OCI-LY3 (cell line): ENCODE results near the gene TAOK2.
"Not testable (repeated sequence)": the region's sequence is repeated elsewhere in the genome, so short reads cannot be mapped to it uniquely, and the experiment has no call there.

Experiments
- H2AFZ ChIP-seq: fragments of 200-600, 300-600 bp; shearing (Covaris generic); 2 replicates; pipeline ENCODE4 v1.6.0; 2014; ENCODE audit warnings: antibody characterized with exemption, low read depth, low read length
- H3K27ac ChIP-seq: fragments of 200-600, 300-600 bp; sonication (generic); 2 replicates; pipeline ENCODE4 v1.5.1; 2014; ENCODE audit warnings: mild to moderate bottlenecking, low read length, moderate library complexity, mixed read lengths
- H3K27me3 ChIP-seq: fragments of 200-600, 300-600 bp; sonication (generic); 2 replicates; pipeline ENCODE4 v1.6.1; 2014; ENCODE audit warnings: low read depth, low read length, mixed read lengths
- H3K36me3 ChIP-seq: fragments of 200-600, 300-600 bp; sonication (generic); replicated peaks from 2 replicates; pipeline ENCODE3; 2014; ENCODE audit warnings: low read depth, low read length, mixed read lengths
- H3K4me1 ChIP-seq: fragments of 300-600, 200-600 bp; sonication (generic); 2 replicates; pipeline ENCODE4 v1.6.1; 2014; ENCODE audit warnings: low read length, mixed read lengths
- H3K4me2 ChIP-seq: fragments of 200-600, 300-600 bp; sonication (generic); 2 replicates; pipeline ENCODE4 v1.6.1; 2014; ENCODE audit warnings: low read length, mixed read lengths
- H3K4me3 ChIP-seq: fragments of 300-600, 200-600 bp; sonication (generic); 2 replicates; pipeline ENCODE4 v1.5.1; 2014; ENCODE audit warnings: antibody characterized with exemption, mild to moderate bottlenecking, low read length, moderate library complexity
- H3K79me2 ChIP-seq: fragments of 300-600, 200-600 bp; shearing (Covaris generic); 2 replicates; pipeline ENCODE4 v1.6.1; 2014; ENCODE audit warnings: mild to moderate bottlenecking, low read length, mixed read lengths
- H3K9ac ChIP-seq: fragments of 300-600, 200-600 bp; shearing (Covaris generic); 2 replicates; pipeline ENCODE4 v1.6.0; 2014; ENCODE audit warnings: mild to moderate bottlenecking, low read length, moderate library complexity
- H3K9me3 ChIP-seq: fragments of 200-600, 300-600 bp; shearing (Covaris generic); 2 replicates; pipeline ENCODE4 v1.6.1; 2014; ENCODE audit warnings: low read length, mixed read lengths; ENCODE audit not compliant: insufficient read depth
- H4K20me1 ChIP-seq: fragments of 200-600, 300-600 bp; sonication (generic); 2 replicates; pipeline ENCODE4 v1.6.1; 2016; ENCODE audit warnings: low read length, mixed read lengths; ENCODE audit not compliant: insufficient read depth
- CTCF ChIP-seq: fragments of 200-600, 300-600 bp; sonication (generic); IDR thresholded peaks from 2 replicates; pipeline ENCODE4 v1.5.1; 2014; ENCODE audit warnings: antibody characterized with exemption, low read length, low read depth
- EZH2phosphoT487 ChIP-seq: fragments of 200-600 bp; shearing (Covaris generic); IDR thresholded peaks from 2 replicates; pipeline ENCODE4 v1.6.1; 2018; ENCODE audit warnings: antibody characterized with exemption, mixed run types, low read depth

The TAOK2 gene

GRCh38 chr16:30016555-30017276 lies 43.0 kb downstream of the TAOK2 start:
- no peak for TF ChIP-seq EZH2phosphoT487
- no peak for TF ChIP-seq CTCF

GRCh38 chr16:30017277-30017656 lies 43.6 kb downstream of the TAOK2 start:
- no peak overlapping the region for H3K4me3 ChIP-seq
- peaks cover 17% of the 10 kb centered on the region for H3K4me1 ChIP-seq
- TF ChIP-seq EZH2phosphoT487 (no peak), CTCF (no peak)
- no peak overlapping the region for H2AFZ ChIP-seq
- no peaks in the 10 kb centered on the region for H4K20me1 ChIP-seq
- no peak overlapping the region for H3K4me2 ChIP-seq
- H3K9ac ChIP-seq: no peak overlapping the region
- no peak overlapping the region for H3K27ac ChIP-seq
- H3K9me3 ChIP-seq: no peaks in the 10 kb centered on the region
- H3K27me3 ChIP-seq: peaks cover 4% of the 10 kb centered on the region; the same call in 1 of the 2 replicates
- H3K36me3 ChIP-seq: no peaks in the 10 kb centered on the region
- H3K79me2 ChIP-seq: no peaks in the 10 kb centered on the region

More at GRCh38 chr16:30016555-30017276, 43.0 kb downstream of the TAOK2 start:
- Histone ChIP-seq H2AFZ (no peak overlapping the region), H3K27me3 (peaks cover 4% of the 10 kb centered on the region; the same call in 1 of the 2 replicates), H3K9me3 (no peaks in the 10 kb centered on the region), H3K79me2 (no peaks in the 10 kb centered on the region), H3K4me3 (no peak overlapping the region), H3K27ac (no peak overlapping the region), H3K4me2 (no peak overlapping the region), H4K20me1 (no peaks in the 10 kb centered on the region), H3K4me1 (peaks cover 22% of the 10 kb centered on the region), H3K36me3 (no peaks in the 10 kb centered on the region), H3K9ac (no peak overlapping the region)

GRCh38 chr16:30017937-30018336 lies 44.3 kb downstream of the TAOK2 start:
- not testable (repeated sequence) for H3K27ac ChIP-seq

GRCh38 chr16:30018731-30019158 lies 45.1 kb downstream of the TAOK2 start:
- H3K9ac ChIP-seq: no peak overlapping the region
- TF ChIP-seq CTCF (no peak), EZH2phosphoT487 (no peak)

More at GRCh38 chr16:30017937-30018336, 44.3 kb downstream of the TAOK2 start:
- not testable (repeated sequence) for H3K36me3 ChIP-seq, H2AFZ ChIP-seq, H3K4me3 ChIP-seq, H3K79me2 ChIP-seq, H3K9me3 ChIP-seq, H3K27me3 ChIP-seq, H3K9ac ChIP-seq, H3K4me2 ChIP-seq, H4K20me1 ChIP-seq
- H3K4me1 ChIP-seq: peaks cover 11% of the 10 kb centered on the region

More at GRCh38 chr16:30018731-30019158, 45.1 kb downstream of the TAOK2 start:
- Histone ChIP-seq H3K4me1 (peaks cover 6% of the 10 kb centered on the region), H3K4me3 (no peak overlapping the region), H2AFZ (no peak overlapping the region), H3K36me3 (no peaks in the 10 kb centered on the region), H3K4me2 (no peak overlapping the region), H3K27ac (no peak overlapping the region), H3K27me3 (peaks cover 4% of the 10 kb centered on the region; the same call in 1 of the 2 replicates), H3K9me3 (no peaks in the 10 kb centered on the region), H4K20me1 (no peaks in the 10 kb centered on the region), H3K79me2 (no peaks in the 10 kb centered on the region)
